ENCODE data around the gene MYO10.

DNA sequence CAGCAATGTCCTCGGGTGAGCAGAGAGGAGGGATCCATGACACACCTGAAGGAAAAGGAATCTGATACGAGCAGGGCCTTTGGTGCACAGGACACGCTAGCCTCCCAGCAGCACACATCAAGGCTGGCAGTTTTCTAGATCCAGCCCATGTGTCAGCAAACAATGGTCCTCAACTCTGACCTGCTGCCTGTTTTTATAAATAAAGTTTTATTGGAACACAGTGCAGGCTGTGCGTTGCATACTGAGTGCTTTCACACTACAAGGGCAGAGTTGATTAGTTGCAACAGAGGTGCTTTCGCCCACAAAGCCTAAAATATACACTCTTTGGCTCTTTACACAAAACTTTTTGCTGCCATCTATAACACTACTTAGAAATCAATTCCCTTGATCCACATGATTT is 147.1 kb downstream of the MYO10 start:
- TF ChIP-seq YY1 (IDR thresholded peaks at IDR 0.05; ENCODE audit: insufficient read depth, insufficient read length) (no peak), ZNF274 (IDR thresholded peaks at IDR 0.05; ENCODE audit: low read depth, low read length) (no peak), SUZ12 (IDR thresholded peaks at IDR 0.05; ENCODE audit: extremely low read depth, insufficient read depth, insufficient read length) (no peak)
